ENCODE results near the gene CHRNA9.

The CHRNA9 gene

GRCh38 chr4:40310225-40310624 lies 24.9 kb upstream of the CHRNA9 start:
- DNase-seq, result no peak

DNA sequence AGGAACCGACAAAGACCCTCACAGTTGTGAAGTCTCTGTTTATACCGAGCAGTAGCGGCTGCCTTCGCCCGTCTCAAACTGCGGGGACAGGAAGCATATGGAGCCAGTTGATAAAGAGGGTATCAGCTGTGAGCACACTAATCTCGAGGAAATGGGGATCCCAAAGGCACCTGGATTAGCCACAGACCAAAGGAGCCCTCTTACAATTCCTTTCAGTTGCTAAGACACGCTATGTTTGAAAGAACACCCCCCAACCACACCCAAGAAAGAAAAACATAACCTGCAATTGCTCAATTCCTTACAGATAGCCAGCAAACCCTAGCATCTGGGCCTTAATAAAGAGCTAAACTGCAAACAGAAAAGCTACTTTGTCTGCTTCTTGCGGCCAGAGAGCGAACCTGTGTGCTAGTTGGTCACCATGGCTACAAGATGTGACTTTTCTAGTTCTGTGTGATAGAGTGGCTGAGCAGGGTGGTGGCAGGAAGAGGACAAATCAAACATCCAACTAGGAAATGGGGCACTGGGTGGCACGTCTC lies 23.3 kb upstream of the CHRNA9 start:
- no peak for DNase-seq

DNA sequence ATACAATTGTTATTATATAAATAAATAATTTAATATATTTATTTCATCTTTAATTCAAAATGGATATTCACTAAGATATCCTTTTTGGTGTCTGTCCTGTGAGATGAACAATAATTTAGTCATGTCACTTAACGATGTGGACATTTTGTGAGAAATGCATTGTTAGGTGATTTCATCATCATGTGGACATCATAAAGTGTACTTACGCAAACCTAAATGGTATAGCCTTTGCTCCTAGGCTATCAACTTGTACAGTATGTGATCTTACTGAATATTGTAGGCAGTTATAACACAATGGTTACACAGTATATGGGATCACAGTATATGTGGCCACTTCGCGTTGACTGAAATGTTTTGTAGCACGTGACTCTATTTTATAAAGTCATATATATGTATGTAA lies 20.2 kb upstream of the CHRNA9 start:
- DNase-seq, result no peak

DNA sequence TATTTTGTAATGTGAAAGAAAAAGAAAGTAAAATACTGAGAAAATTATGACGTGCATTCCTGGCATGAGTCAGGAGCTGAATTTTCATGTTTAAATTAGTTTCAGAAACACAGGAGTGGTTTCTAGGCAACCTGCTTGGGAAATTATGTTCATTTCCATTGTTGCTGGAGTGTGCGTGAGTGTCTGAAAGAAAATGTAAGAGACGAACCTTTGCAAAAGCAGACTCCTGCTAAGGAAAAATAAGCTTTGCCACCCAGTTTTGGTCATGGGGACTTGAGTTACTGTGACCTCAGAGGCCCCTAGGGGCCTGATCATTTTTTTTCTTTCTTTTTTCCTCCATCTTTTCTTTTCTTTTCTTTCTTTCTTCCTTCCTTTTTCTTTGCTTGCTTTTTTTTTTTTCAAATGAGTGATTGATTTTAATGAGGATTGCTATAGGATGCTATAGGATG lies 18.8 kb upstream of the CHRNA9 start:
- no peak for DNase-seq

- no peak for DNase-seq
Measured at GRCh38 chr4:40316782-40317635, 18.1 kb upstream of the CHRNA9 start.

- no peak for DNase-seq
Measured at GRCh38 chr4:40317916-40318658, 17.0 kb upstream of the CHRNA9 start.

DNA sequence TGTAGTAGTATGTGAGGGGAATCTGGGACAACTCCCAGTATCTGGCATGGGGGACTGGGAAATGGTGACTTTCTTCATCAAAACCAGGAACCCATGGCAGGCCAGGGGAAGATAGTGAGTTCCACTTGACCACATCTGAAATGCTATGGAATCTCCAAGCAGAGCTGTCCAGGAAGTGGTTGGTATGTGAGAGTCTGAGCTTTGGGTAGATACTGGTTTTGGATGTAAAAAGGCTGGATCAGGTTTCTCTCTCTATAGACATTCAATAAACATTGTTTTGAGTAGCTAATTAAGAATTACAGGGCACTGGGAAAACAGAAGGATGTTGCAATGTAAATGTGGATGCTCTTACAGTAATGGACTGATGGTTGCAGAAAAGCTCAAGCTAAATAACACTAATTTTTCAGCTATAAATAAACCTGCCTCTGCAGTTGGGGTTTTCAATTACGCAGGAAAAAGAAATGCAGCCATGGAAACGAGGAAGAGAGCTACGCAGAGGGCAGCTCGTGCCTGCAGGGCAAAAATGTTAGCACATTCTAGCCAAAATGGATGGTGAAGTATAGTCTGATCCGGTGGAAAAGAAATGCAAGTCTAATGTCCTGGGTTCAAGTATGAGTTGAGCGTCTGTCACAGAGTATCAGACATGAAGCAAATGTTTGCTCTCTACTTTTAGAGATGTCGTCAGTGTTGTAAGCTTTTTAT lies 13.4 kb upstream of the CHRNA9 start:
- DNase-seq, result no peak

GRCh38 chr4:40322811-40323210 lies 12.3 kb upstream of the CHRNA9 start:
- no peak for DNase-seq

GRCh38 chr4:40323866-40324265 lies 11.3 kb upstream of the CHRNA9 start:
- no peak for DNase-seq

DNA sequence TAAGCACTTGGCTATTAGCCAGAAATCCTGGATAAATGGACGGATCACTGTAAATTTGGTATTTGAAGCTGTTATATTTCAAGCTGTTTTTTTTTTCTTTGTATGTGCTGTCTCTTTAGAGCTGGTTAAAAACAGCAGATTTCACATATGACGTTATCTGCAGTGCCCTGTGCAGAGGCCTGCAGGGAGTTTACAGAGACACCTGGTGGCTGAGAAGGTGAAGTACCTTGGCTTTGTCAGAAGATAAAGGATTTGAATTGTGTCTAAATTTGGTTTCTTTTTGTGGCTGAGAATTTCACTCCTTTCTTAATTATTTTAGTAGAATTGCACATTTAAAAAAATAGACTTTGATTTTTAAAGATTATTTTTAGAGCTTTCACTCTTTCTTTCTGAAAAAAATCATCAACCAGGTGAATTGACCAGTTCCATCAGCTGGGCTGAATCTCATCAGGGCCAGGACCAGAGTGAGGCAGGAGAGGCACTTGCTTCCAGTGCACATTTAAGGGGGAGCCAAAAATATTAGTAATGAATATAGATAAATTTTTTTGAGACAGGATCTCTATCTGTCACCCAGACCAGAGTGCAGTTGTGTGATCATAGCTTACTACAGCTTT lies 9.6 kb upstream of the CHRNA9 start:
- DNase-seq, result peak; percentile 9

- DNase-seq, result no peak
Measured at GRCh38 chr4:40327340-40327739, 7.8 kb upstream of the CHRNA9 start.

GRCh38 chr4:40328383-40328782 lies 6.8 kb upstream of the CHRNA9 start:
- DNase-seq, result no peak

DNA sequence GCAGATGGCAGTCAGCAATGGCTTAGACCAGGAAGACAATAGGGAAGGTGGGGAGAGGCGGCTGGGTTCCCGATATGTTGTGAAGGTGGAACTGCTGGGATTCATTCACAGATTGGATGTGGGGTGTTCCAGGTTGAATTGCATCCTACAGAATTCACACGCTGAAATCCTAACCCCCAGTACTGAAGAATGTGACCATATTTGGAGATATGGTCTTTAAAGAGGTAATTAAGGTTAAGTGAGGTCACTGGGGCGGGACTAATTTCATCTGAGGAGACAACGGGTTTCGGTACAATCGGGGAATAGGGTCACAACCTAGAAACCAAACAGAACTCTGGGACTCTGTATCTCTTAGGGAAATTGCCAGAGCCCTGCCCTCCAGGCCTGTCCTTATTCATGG lies 5.3 kb upstream of the CHRNA9 start:
- no peak for DNase-seq

DNA sequence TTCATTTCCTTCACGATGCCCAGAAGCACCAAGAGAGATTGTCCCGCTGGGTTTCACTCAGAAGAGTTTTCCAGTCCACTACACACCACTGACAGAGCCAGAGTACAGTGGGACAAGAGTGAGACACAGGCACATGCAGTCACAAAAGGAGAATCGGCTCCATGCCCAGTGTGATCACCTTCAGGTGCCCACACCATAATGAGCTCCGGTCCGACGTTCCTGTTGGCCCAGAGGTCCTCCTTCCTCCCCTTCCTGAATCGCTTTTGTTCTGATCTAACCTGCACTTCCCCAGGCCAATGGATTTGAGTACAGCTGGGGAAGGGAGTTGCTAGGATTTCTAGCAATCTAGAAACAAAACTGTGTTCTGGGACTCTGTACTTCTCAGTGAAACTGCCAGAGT lies 4.6 kb upstream of the CHRNA9 start:
- DNase-seq, result no peak

GRCh38 chr4:40331101-40331745 lies 3.9 kb upstream of the CHRNA9 start:
- no peak for DNase-seq

GRCh38 chr4:40331961-40332360 lies 3.2 kb upstream of the CHRNA9 start:
- no peak for DNase-seq

- DNase-seq, result no peak
Measured at GRCh38 chr4:40333921-40334352, 1.2 kb upstream of the CHRNA9 start.

GRCh38 chr4:40335525-40335894 lies 377 bp downstream of the CHRNA9 start:
- no peak for DNase-seq

- DNase-seq, result no peak
Measured at GRCh38 chr4:40337051-40337450, 1.9 kb downstream of the CHRNA9 start.

DNA sequence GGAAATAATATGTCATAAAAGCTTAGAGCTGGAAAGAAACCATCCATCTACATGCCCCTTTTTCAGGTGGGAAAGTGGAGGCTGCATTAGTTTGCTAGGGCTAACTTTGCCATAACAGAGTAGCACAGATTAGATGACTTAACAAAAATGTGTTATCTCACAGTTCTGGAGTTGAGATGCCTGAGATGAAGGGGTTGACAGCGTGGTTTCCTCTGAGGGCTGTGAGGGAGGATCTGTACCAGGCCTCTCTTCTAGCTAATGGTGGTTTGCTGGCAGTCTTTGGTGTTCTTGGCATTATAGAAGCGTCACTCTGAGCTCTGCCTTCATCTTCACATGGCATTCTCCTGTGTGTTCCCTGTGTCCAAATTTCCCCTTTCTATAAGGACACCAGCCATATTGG lies 2.4 kb downstream of the CHRNA9 start:
- no peak for DNase-seq

GRCh38 chr4:40340030-40340429 lies 4.9 kb downstream of the CHRNA9 start:
- no peak for DNase-seq

DNA sequence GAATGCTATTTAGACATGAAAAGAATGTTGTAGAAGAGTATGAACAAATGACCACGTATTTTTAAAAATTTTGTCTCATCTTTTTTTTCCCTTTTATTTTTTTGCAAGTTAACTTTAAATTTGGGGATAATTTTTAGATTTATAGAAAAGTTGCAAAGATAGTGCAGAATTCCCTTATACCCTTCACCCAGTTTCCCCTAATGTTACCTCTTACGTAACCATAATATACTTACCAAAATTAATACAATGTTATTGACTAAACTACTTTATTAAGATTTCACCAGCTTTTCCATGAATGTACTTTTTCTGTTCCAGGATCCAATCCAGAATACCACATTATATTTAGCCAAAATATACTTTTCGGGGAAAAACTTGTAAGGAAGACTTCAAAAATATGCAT lies 12.3 kb downstream of the CHRNA9 start:
- DNase-seq, result no peak

All from DMS79 treated with DMSO at 0.1 percent for 48 hours (cell line).